GM19240 (cell line): ENCODE data around the gene NKAIN2.
"Not testable (repeated sequence)": the region's sequence is repeated elsewhere in the genome, so short reads cannot be mapped to it uniquely, and the experiment has no call there.

Source experiments
- DNase-seq: peaks from one replicate; pipeline ENCODE4 v3.0.0; 2011; ENCODE audit warnings: low spot score; ENCODE audit not compliant: insufficient read length

Gene NKAIN2

DNA sequence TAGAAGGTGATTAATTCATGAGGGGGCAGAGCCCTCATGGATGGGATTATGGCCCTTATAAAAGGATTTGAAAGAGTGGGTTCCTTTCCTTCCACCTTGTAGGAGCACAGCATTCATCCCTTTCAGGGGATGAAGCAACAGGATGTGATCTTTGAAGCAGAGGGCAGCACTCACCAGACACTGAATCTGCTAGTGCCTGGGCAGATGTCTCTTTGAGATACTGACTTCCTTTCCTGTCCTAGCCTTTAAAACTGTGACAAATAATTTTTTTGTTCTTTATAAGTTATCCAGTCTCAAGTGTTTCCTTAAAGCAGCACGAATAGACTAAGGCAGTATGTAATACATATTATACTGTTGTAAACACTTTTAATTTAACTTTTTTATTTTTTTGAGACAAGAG is 620.0 kb downstream of the NKAIN2 start:
- DNase-seq = no peak

DNA sequence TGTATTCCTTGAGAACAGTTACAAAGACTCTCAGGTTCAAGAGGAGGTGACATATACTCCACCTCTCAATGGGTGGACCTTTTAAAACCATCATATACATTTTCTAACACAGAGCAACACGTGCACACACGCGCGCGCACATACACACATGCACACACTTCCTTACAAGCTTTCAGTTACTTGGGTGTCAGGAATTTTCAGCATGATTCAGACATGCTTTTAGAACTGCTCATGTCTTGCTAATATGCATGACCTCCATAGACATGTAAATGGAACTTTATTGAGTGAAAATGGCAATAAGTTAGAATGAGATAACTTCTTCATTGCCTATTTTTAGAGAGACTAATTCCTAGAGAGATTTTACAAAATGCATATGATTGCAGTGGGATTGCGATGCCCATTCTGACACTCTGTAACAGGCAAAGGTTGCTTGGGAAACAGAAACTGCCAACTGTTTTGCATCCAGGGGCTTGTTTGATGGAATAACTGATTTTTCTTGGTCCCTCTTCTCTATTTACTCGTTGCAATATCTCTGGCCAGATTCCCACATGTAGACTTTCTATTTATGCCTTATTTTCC is 627.2 kb downstream of the NKAIN2 start:
- DNase-seq = no peak

DNA sequence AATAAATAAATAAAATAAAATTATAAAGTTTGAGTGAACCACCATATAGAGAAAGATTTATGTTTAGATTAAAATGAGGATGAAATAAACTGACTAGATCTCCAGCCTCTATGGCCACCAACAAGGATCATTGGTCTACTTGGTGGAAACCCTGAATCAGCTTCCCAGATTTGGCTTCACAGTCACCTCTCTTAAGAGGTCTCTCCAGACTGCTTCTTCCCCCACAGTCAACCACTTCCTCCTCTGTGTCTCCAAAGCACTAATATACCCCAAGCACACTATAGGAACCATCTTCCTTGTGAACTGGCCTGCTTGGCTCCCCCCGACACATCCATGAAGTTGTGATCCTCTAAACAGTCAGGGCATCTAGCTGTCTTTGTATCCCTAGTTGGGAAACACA is 629.0 kb downstream of the NKAIN2 start:
- no peak for DNase-seq

DNA sequence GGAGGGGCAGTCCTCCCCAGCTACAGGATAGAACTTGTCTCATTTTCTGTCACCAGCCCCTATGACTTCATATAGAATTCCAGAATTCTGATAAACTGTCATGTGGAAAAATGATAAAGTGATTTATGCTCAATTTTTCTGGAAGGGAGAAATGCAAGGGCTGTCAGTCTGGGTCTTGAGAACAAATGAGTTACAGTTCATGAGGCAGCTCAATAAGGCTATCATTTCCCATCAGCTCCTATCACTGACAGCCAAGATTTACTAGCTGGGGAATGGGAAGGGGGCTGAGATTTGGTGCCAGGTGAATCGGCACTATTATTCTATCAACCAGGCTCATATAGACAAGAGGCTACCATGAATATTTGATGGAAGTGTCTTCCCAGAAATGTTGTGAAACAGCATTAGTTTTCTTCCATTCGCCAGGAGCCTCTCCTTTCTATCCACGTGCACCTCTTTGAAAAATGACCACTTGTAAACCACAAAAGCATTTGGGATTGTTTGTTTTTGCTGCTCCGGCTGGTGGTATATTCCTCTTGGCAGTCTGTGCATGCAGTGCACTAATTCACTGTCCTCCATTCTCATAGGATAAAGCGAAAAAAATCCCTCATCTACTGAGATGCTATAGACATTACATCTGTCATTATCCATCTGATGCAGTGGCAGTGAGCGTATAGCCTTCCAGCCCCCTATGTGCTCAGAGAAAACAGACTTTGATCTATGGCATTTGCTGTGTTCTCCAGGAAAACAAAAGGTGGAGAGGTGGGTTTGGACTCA is 629.9 kb downstream of the NKAIN2 start:
- no peak for DNase-seq

DNA sequence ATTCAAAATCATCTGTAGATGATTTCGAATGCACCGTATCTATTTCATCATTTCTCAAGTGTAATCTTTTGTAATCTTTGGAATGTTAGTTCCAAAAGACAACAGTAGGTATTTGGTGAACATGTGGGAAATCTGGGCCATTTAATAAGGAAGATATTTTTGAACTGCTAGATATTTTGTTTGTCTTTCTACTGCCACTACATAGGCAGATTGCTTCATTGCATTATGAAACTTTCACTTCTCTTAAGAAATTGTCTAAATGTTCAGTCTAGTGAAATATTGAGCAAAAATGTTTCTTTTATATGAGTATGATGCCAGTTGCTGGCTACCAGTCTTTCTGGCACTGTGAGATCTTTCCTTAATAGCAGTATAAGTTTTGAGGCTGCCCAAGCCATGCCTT is 630.8 kb downstream of the NKAIN2 start:
- DNase-seq = no peak

DNA sequence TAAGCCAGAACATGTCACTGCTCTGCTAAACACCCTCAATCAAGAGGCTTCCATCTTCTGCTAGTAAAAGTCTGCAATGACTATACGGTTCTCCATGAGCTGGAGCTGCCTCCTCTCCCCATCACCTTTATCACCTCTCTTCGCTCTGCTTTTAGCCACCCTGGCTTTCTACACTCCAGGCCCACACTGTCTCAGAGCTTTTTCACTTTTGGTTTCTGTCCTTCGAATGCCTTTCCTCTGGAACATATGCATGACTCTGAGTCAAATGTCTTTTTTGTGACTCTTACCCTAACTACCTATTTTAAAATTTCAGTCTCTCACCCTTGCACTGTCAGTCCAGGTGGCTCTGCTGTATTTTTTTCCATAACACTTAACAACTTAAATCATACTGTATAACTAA is 633.1 kb downstream of the NKAIN2 start:
- no peak for DNase-seq

DNA sequence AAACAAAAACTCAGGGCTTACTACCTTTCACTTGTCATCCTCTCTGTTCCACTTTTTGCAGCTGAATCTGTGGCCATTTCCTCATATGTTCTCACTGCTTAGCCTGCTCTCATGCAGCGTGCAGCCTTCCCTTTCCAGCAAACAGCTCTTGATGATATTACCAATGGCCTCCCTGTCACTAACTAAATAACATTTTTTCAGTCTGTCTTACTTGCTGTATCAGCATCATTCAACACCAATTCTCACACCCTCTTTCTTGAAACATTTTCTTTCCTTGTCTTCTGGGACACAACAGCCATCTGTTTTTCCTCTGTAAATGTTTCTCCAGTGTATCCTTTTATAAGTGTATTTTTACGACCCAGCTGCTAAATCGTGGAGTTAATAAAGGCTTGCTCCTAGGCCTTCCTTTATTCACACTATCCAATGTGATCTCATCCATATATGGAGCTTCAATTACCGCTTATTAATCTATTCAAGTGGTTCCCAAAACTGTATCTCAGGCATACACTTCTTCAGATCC is 634.9 kb downstream of the NKAIN2 start:
- no peak for DNase-seq

DNA sequence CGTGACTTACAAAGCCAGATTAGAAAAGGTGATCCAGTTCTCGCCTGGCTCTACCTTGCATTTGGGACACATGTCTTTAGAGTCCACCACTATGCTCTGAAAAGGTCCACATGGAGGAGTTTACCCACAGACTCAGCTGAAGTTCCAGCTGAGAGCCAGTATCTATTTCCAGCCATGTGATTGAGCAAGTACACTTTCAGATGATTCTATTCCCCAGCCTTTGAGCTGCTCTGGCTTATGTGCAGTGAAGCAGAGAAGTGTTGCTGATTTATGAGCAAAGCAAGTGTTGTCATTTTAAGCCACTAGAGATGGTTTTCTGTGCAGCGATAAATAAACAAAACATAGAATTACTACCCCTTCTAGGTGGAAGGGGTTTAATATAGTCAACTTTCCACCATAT is 637.8 kb downstream of the NKAIN2 start:
- DNase-seq = no peak

DNA sequence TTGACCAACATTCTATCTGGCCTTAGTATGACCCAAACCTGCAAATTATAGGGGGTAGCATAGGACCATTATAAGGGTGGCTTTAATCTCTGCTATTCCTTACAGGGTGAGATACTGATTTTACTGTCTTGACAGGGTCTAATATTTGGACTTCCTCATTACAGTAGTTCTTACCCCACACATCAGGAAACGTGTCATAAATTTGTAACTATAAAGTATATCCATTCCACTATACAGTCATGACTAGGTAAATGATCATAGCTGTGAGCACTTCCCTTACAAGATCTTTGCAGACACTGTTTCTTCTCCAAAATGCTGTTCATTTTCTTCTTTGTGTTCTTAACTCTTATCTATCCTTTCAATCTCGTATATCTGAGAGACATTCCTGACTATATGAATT is 639.9 kb downstream of the NKAIN2 start:
- DNase-seq = no peak

DNA sequence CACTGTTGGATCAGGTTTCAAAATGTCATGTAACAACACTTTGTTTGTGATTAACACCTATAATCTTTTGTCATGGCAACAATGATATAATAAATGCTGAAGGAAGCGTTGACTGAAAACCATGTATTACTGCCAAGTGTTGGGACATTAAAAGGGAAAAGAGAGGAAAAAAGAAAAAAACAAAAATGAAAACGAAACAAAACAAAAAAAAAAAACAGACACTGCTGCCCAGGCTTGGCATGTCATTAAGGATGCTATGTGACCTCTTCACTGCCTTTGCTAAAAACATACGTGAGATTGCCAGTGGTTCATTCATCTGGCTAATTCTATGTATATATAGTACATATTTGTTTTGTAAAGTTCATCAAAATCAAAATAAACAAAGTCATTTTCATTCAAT is 641.9 kb downstream of the NKAIN2 start:
- DNase-seq = no peak

DNA sequence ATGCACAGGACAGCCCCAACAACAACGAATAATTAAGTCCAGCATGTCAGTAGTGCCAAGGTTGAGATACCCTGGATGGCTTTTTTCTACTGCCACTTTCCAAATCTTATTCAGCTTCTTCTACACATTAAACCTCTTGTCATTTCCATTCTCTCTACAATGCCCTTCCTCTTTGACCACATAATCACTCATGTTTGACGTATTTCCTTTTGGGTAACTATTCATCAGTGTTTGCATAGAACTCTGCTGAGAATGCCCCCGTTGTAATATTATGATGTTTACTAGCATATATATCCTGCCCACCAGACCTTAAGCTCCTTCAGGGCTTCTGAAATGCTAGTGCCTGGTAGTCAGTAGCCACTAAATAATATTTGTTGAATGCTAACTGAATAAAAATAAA is 643.3 kb downstream of the NKAIN2 start:
- no peak for DNase-seq

DNA sequence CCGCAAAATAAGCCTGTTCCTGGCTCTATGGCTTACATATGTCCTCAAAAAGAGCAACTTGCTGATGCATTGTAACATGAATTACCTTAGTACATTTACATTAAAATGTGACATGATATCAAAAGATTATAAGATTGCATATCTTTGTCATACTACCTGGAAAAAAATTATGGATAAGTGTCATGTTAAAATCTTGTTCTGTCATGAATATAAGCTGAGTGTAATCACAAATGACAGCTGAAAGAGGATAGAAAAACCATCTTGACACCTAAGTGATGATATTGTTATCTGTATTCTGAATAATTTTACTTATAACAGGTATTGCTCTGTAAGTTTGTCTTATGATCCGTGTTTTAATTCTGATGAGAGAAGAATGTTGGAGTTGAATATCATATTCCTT is 655.6 kb downstream of the NKAIN2 start:
- DNase-seq = no peak

DNA sequence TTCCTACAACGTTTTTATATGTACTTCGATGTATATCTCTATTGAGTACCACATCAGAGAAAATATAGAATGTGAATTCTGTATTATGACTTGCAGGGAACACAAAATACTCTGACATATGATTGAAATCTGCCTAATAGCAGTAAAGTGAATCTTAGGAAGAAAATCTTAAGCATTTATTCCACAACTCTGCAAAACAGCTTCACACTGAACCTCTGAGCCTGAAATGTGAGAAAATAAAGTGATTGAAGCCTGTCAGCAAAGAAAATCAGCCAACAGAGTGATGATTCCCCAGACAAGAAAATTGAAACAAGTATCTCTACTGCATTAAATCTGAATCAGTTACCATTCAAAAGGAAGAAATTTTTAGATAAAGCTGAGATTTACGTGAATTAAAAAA is 659.1 kb downstream of the NKAIN2 start:
- DNase-seq = no peak

DNA sequence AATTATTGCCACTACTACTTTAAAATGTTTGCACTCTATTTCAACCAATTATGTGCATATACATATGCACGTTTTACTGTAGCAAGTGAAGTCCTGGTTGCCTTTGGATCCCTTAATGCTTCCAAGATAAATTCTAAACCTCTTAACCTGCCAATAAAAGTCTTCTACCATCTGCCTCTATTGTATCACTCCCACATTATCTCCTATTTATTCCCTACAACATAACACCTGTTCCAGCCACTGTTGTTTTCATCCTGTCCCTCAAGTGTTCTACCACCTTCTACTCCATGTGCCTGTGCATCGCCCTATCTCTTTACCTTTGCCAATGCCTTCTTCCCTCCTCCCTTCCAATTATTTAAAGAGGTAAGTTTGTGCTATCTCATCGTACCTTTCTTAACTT is 659.6 kb downstream of the NKAIN2 start:
- no peak for DNase-seq

DNA sequence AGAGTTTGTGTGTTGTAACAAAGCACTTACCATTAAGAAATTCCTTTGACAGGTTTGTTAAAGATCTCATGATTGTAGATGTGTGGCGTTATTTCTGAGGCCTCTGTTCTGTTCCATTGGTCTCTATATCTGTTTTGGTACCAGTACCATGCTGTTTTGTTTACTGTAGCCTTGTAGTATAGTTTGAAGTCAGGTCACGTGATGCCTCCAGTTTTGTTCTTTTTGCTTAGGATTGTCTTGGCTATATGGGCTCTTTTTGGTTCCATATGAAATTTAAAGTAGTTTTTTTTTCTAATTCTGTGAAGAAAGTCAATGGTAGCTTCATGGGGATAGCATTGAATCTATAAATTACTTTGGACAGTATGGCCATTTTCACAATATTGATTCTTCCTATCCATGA is 660.9 kb downstream of the NKAIN2 start:
- not testable (repeated sequence) for DNase-seq

DNA sequence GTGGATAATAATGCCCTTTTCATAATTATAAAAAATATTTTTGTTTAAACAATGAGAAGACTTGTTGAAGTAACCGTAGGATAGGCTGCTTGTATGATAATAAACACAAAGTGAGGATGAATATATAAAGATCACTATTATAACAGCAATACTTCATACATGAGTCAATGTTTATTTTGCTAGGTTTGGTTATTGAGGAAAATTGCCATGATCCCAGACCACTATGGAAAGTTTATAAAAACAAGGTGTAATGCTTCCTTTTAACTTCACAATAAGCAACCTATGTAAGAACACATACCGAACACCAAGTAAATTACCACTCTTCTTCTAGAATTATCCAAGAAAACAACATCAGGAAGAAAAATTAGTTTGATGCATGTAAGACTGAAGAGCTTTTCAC is 663.3 kb downstream of the NKAIN2 start:
- no peak for DNase-seq

DNA sequence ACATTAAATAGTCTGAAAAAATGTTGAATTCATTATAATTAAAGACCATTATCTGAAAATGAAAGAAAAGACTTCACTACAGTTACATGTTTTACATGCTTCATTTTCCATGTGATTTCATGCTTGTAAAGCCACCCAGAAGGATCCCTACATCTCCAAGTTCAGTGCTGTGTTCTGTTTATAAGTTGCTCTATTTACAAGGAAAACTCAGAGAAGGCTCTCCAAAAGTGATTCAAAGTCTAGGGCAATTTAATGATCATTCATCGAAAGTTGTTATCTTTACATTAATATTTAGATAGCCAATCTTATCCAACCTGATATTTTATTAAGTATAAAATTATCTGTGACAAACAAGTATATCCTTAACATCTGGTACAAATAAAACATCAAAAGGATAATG is 663.7 kb downstream of the NKAIN2 start:
- DNase-seq = no peak

DNA sequence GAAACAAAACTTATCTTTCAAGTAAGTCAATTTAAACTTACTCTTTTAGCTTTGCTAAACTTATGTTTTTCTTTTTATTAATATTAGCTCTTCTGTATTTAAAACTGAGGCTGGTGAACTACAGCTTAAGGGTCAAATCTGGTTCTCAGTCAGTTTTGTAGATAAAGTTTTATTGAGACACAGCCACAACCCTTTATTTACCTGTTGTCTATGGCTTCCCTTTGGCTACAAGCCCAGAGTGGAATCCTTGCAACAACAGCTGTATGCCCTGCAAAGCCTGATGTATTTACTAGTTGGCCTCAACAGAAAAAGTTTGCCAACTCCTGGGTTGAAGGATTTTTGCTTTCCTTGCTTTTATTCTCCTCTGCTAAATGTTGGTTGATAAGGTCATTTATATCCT is 667.1 kb downstream of the NKAIN2 start:
- DNase-seq = no peak

DNA sequence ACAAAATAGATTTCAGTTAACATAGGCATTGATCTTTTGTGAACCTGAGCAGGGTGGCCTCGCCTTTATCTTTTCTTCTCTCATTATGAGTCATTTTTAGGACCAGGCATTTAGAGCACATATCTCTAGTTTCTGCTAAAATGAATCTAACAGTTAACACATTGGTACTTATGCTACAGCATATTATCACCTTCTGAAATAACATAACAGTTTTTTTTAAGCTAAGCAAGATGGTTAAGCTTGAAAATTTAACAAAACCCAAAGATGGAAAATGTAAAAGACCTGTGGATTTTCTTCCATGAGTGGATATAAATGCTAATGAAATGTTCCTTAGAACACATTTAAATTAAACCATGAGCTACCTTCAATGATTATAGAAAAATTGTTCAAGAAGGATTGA is 671.5 kb downstream of the NKAIN2 start:
- DNase-seq = no peak

DNA sequence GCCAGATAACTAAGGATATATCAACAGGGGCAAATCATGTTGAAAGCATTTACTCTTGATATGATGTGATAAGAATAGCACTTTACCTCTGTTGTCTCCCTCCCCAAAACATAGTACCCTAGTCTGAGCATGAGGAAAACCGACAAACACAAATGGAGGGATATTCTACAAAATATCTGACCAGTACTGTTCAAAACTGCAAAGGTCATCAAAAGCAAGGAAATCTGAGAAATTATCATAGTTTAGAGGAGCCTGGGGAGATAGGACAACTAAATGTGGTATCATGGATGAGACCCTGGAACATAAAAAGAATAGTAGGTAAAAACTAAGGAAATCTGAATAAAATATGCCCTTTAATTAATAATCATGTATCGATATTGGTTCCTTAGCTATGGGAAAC is 675.2 kb downstream of the NKAIN2 start:
- DNase-seq = no peak

DNA sequence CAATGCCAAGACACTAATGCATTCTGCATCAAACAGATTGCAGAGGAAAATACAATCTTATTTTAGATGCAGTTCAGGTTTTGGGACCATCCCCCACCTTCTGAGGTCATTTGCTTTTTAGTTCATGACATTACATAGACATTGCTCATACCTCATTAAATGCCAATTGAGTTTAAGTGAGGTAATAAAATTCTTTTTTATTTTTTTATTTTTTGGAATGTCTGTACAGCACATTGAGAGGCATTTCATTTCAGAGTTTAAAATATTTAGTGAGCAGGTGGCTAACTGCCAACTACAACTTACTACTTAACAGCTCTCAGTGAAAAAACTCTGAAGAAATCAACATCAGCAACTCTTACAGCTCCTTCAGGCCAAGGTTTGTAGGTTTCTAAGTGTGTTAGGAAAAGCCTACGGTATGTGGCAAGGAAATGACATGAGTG is 676.3 kb downstream of the NKAIN2 start:
- DNase-seq = no peak

DNA sequence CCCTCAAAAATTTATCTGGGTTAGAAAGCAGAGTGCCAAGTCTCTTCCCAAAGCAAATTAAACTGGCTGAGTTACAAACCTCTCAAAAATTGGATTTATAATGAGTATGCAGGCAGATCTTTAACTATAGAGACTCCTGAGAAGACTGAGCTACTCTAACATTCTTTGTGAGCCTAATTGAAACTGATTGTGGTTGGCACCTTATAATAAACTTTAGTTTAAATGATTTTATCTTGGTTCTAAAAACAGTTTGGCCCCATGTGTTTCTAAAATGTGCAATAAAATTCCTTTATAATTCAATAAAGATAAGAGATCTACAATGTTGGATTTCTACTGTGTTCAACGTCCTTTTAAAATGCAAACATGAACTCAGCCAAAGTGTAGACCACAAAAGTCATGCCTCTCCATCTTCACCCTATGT is 678.4 kb downstream of the NKAIN2 start:
- DNase-seq = no peak
